ENCODE results near the gene TAP2. TPM values are rescaled to one million over a fixed set of nuclear protein-coding genes. Genes with fewer than 3 reads are reported as not detected.

Gene TAP2
- polyA plus RNA-seq, 2 of the 4 experiments (the other 2 are of a cell fraction), result 11.4 to 15.9 TPM

DNA sequence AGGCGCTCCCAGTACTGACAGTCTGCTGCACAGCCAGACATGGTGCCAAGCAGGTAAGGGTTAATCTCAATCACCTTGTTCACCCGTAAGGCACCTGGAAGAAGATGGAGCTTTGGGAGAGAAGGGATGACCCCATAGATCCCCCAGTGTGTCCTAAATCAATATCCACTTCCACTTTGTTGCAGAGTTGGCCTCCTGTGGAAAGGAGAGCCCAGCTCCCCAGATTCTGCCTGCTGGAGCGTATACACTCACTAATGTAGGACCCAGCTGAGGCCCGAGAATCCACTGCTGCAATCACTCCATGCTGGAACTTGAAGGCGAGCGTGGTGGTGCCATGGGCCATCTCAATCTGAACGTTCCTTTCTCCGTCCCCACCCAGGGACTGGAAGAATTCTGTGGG is 4.2 kb upstream of the TAP2 start:
- H3K4me1 ChIP-seq, result peaks cover 7% of the 10 kb centered on the region; the same call in 1 of the 3 replicates
- ChIA-PET CTCF (interaction anchor here (1.1 to 10.9 kb wide), 5 partner anchors 8 to 142 kb away, joined by 3 to 253 read pairs (median 3); partner anchors contain the start of genes PSMB9 and TAP1), POLR2A (no interaction called here)
- no peak overlapping the region for H3K4me3 ChIP-seq
- 95% methylated on average over 8 of the region's 8 CpGs for WGBS (ENCODE audit: missing lambda C conversion rate)
- DNase-seq (ENCODE audit: low read depth in 1 of 2, low spot score in 1 of 2), result no peak
- TF ChIP-seq RFX5 (IDR thresholded peaks at IDR 0.05) (no peak), POLR2AphosphoS2 (conservative IDR thresholded peaks at IDR 0.05; ENCODE audit: low read length) (no peak), BHLHE40 (IDR thresholded peaks at IDR 0.05; ENCODE audit: low read depth, low read length) (no peak), CBX8 (IDR thresholded peaks at IDR 0.05) (no peak), RARB (CRISPR knock-in tag; IDR thresholded peaks at IDR 0.05) (no peak), RAD21 (conservative IDR thresholded peaks at IDR 0.05 in 1 of 2, IDR thresholded peaks at IDR 0.05 in 1 of 2) (no peak), CHD2 (IDR thresholded peaks at IDR 0.05; ENCODE audit: low read length, partially characterized antibody) (no peak), NPAS2 (CRISPR knock-in tag; IDR thresholded peaks at IDR 0.05; ENCODE audit: borderline replicate concordance) (no peak), JUN (IDR thresholded peaks at IDR 0.05) (no peak), REST (IDR thresholded peaks at IDR 0.05) (no peak)
- TF ChIP-seq, protein P1, sequence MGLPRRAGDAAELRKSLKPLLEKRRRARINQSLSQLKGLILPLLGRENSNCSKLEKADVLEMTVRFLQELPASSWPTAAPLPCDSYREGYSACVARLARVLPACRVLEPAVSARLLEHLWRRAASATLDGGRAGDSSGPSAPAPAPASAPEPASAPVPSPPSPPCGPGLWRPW (IDR thresholded peaks at IDR 0.05), result no peak
- TF ChIP-seq, protein P2, sequence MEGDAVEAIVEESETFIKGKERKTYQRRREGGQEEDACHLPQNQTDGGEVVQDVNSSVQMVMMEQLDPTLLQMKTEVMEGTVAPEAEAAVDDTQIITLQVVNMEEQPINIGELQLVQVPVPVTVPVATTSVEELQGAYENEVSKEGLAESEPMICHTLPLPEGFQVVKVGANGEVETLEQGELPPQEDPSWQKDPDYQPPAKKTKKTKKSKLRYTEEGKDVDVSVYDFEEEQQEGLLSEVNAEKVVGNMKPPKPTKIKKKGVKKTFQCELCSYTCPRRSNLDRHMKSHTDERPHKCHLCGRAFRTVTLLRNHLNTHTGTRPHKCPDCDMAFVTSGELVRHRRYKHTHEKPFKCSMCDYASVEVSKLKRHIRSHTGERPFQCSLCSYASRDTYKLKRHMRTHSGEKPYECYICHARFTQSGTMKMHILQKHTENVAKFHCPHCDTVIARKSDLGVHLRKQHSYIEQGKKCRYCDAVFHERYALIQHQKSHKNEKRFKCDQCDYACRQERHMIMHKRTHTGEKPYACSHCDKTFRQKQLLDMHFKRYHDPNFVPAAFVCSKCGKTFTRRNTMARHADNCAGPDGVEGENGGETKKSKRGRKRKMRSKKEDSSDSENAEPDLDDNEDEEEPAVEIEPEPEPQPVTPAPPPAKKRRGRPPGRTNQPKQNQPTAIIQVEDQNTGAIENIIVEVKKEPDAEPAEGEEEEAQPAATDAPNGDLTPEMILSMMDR (IDR thresholded peaks at IDR 0.05), result no peak
- TF ChIP-seq, protein P3, sequence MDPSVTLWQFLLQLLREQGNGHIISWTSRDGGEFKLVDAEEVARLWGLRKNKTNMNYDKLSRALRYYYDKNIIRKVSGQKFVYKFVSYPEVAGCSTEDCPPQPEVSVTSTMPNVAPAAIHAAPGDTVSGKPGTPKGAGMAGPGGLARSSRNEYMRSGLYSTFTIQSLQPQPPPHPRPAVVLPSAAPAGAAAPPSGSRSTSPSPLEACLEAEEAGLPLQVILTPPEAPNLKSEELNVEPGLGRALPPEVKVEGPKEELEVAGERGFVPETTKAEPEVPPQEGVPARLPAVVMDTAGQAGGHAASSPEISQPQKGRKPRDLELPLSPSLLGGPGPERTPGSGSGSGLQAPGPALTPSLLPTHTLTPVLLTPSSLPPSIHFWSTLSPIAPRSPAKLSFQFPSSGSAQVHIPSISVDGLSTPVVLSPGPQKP (IDR thresholded peaks at IDR 0.05; ENCODE audit: low read depth, low read length), result no peak
- H3K27ac ChIP-seq, result no peak overlapping the region
- H3K9me3 ChIP-seq, result no peaks in the 10 kb centered on the region
- FAIRE-seq, result no peak
- no peak for ATAC-seq
- no peak overlapping the region for H3K4me2 ChIP-seq

DNA sequence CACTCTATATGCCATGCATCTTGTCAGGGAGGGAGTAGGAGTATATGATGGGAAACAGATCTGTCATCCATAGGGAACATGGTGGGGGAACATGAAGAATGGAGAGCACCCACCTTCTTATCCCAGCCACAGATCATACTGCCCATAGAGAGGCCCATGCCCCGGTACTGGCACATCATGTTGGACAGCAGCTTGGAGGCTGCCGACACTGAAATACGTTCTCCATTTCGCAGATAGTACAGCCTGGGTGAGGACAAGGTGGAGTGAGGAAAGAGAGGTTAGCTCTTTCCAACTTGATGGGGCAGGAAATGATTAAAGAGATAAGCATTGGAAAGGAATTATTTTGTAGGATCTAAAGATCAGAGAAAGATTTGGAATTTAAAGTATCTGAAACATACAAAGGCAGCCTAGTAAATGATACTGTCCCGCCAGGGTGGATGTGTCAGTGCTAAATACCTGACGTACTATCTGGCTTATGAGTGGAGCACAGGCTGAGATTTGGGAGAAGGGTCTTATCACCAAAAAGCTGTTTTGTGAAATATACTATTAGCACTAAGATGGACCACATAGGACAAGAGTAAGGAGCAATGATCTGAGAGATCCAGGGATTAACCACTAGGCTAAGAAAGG is 3.6 kb upstream of the TAP2 start:
- no peaks in the 10 kb centered on the region for H3K9me3 ChIP-seq
- DNase-seq (ENCODE audit: low read depth in 1 of 2, low spot score in 1 of 2) (no peak), FAIRE-seq (no peak), ATAC-seq (no peak)
- H3K27ac ChIP-seq, result no peak overlapping the region
- TF ChIP-seq ZSCAN20 (CRISPR knock-in tag; IDR thresholded peaks at IDR 0.05) (no peak), ZNF302 (CRISPR knock-in tag; IDR thresholded peaks at IDR 0.05) (no peak), FOSB (CRISPR knock-in tag; IDR thresholded peaks at IDR 0.05) (no peak), RARB (CRISPR knock-in tag; IDR thresholded peaks at IDR 0.05) (no peak), GATA3 (IDR thresholded peaks at IDR 0.05; ENCODE audit: borderline replicate concordance) (no peak), KDM1A (IDR thresholded peaks at IDR 0.05; ENCODE audit: low read depth) (no peak)
- H3K4me1 ChIP-seq, result peaks cover 10% of the 10 kb centered on the region; the same call in 1 of the 3 replicates
- H3K4me3 ChIP-seq, result no peak overlapping the region
- ChIA-PET CTCF (interaction anchor here (1.1 to 10.9 kb wide), 5 partner anchors 8 to 142 kb away, joined by 3 to 253 read pairs (median 3); partner anchors contain the start of genes PSMB9 and TAP1), POLR2A (no interaction called here)
- H3K4me2 ChIP-seq, result no peak overlapping the region
- WGBS (ENCODE audit: missing lambda C conversion rate), result 92% methylated on average over 6 of the region's 6 CpGs
